H9 (cell line): ENCODE data around the gene CYP27B1. TPM values are rescaled to one million over a fixed set of nuclear protein-coding genes. Genes with fewer than 3 reads are reported as not detected.

Experiments used
- DNase-seq: peaks from one replicate; pipeline ENCODE4 v3.0.0-alpha.2; 2017
- H2AFZ ChIP-seq: one replicate; pipeline ENCODE4 v1.6.1; 2013; ENCODE audit warnings: mild to moderate bottlenecking, low read length, control low read depth, moderate library complexity
- H2AK5ac ChIP-seq: 2 replicates; pipeline ENCODE4 v1.6.1; 2013; ENCODE audit warnings: low read length, control low read depth, mixed read lengths; ENCODE audit not compliant: insufficient read length
- H2BK120ac ChIP-seq: one replicate; pipeline ENCODE4 v1.6.1; 2013; ENCODE audit warnings: low read depth, mild to moderate bottlenecking, low read length, control low read depth, inconsistent platforms; ENCODE audit not compliant: poor library complexity, severe bottlenecking
- H2BK12ac ChIP-seq: 2 replicates; pipeline ENCODE4 v1.6.1; 2013; ENCODE audit warnings: low read length, control low read depth, mixed read lengths, low read depth; ENCODE audit not compliant: insufficient read length
- H2BK15ac ChIP-seq: 2 replicates; pipeline ENCODE4 v1.6.1; 2013; ENCODE audit warnings: low read depth, low read length, control low read depth
- H2BK20ac ChIP-seq: one replicate; pipeline ENCODE4 v1.6.1; 2013; ENCODE audit warnings: low read depth, mild to moderate bottlenecking, low read length, control low read depth, inconsistent platforms; ENCODE audit not compliant: poor library complexity, severe bottlenecking
- H2BK5ac ChIP-seq: 2 replicates; pipeline ENCODE4 v1.6.1; 2013; ENCODE audit warnings: low read length, control low read depth, mixed read lengths; ENCODE audit not compliant: insufficient read length
- H3K14ac ChIP-seq: 2 replicates; pipeline ENCODE4 v1.6.1; 2013; ENCODE audit warnings: low read length, control low read depth; ENCODE audit not compliant: insufficient read depth
- H3K18ac ChIP-seq: 2 replicates; pipeline ENCODE4 v1.6.1; 2013; ENCODE audit warnings: low read depth, mild to moderate bottlenecking, mixed read lengths, low read length, control low read depth; ENCODE audit not compliant: insufficient read length
- H3K23ac ChIP-seq: 2 replicates; pipeline ENCODE4 v1.6.1; 2013; ENCODE audit warnings: low read length, control low read depth, mixed read lengths, low read depth; ENCODE audit not compliant: insufficient read length
- H3K23me2 ChIP-seq: 2 replicates; pipeline ENCODE4 v1.6.1; 2013; ENCODE audit warnings: low read depth, mild to moderate bottlenecking, mixed read lengths, low read length, control low read depth; ENCODE audit not compliant: insufficient read length, poor library complexity, severe bottlenecking
- H3K27ac ChIP-seq: 2 replicates; pipeline ENCODE4 v1.5.1; 2013; ENCODE audit warnings: low read length, control low read depth, mixed read lengths, low read depth; ENCODE audit not compliant: insufficient read length
- H3K27me3 ChIP-seq: 2 replicates; pipeline ENCODE4 v1.6.1; 2013; ENCODE audit warnings: low read length, control low read depth, inconsistent platforms; ENCODE audit not compliant: insufficient read depth
- H3K4ac ChIP-seq: 2 replicates; pipeline ENCODE4 v1.6.1; 2013; ENCODE audit warnings: low read depth, mild to moderate bottlenecking, control low read depth, inconsistent platforms, low read length, moderate library complexity
- H3K4me1 ChIP-seq: 2 replicates; pipeline ENCODE4 v1.6.1; 2013; ENCODE audit warnings: low read length, control low read depth, inconsistent platforms; ENCODE audit not compliant: insufficient read depth
- H3K4me2 ChIP-seq: 2 replicates; pipeline ENCODE4 v1.6.1; 2013; ENCODE audit warnings: low read length, control low read depth, mixed read lengths; ENCODE audit not compliant: insufficient read length, insufficient read depth
- H3K56ac ChIP-seq: 2 replicates; pipeline ENCODE4 v1.6.1; 2013; ENCODE audit warnings: low read depth, mild to moderate bottlenecking, mixed read lengths, low read length, control low read depth; ENCODE audit not compliant: insufficient read length
- H3K79me1 ChIP-seq: 2 replicates; pipeline ENCODE4 v1.6.1; 2013; ENCODE audit warnings: low read depth, mild to moderate bottlenecking, moderate library complexity, low read length, control low read depth, inconsistent platforms; ENCODE audit not compliant: insufficient read depth, poor library complexity, severe bottlenecking
- H3K79me2 ChIP-seq: 2 replicates; pipeline ENCODE4 v1.6.1; 2013; ENCODE audit warnings: low read length, control low read depth, inconsistent platforms; ENCODE audit not compliant: insufficient read depth
- H3K9ac ChIP-seq: 2 replicates; pipeline ENCODE4 v1.6.1; 2013; ENCODE audit warnings: low read length, control low read depth, mixed read lengths; ENCODE audit not compliant: insufficient read length; ENCODE audit errors: extremely low read depth
- H3K9me3 ChIP-seq: one replicate; pipeline ENCODE4 v1.6.1; 2013; ENCODE audit warnings: low read depth, low read length, inconsistent platforms; ENCODE audit not compliant: control insufficient read depth
- H3T11ph ChIP-seq: one replicate; pipeline ENCODE4 v1.6.1; 2013; ENCODE audit warnings: mild to moderate bottlenecking, low read length, control low read depth, inconsistent platforms
- H4K20me1 ChIP-seq: one replicate; pipeline ENCODE4 v1.6.1; 2013; ENCODE audit not compliant: control insufficient read depth, insufficient read length, insufficient read depth
- H4K5ac ChIP-seq: 2 replicates; pipeline ENCODE4 v1.6.1; 2013; ENCODE audit warnings: low read depth, mild to moderate bottlenecking, mixed read lengths, low read length, control low read depth; ENCODE audit not compliant: insufficient read length
- H4K8ac ChIP-seq: replicated peaks from 2 replicates; pipeline ENCODE4 v1.6.1; 2013; ENCODE audit warnings: low read length, control low read depth, mixed read lengths, low read depth; ENCODE audit not compliant: insufficient read length
- H4K91ac ChIP-seq: 2 replicates; pipeline ENCODE4 v1.6.1; 2013; ENCODE audit warnings: low read depth, mild to moderate bottlenecking, moderate library complexity, mixed read lengths, low read length, control low read depth; ENCODE audit not compliant: insufficient read length
- H3K27ac Mint-ChIP-seq, 3 experiments: 2 replicates in 2 of 3; 3 replicates in 1 of 3; pipeline ENCODE4 v1.8.0; 2020 to 2021; ENCODE audit warnings: mixed read lengths in 3 of 3, mild to moderate bottlenecking in 1 of 3, moderate library complexity in 1 of 3
- H3K27me3 Mint-ChIP-seq: 2 replicates; pipeline ENCODE4 v1.8.0; 2021; ENCODE audit warnings: low read depth, mild to moderate bottlenecking, moderate library complexity, mixed read lengths
- H3K36me3 Mint-ChIP-seq, 3 experiments: 2 replicates in 2 of 3; 3 replicates in 1 of 3; pipeline ENCODE4 v1.8.0; 2020 to 2021; ENCODE audit warnings: low read depth in 3 of 3, mixed read lengths in 3 of 3; ENCODE audit not compliant: insufficient read depth in 1 of 3
- H3K4me1 Mint-ChIP-seq, 2 experiments: 2 replicates each; pipeline ENCODE4 v1.8.0; 2020; ENCODE audit warnings: mixed read lengths in 2 of 2
- H3K4me3 Mint-ChIP-seq, 2 experiments: 2 replicates in 1 of 2; 3 replicates in 1 of 2; pipeline ENCODE4 v1.8.0; 2020 to 2021; ENCODE audit warnings: mild to moderate bottlenecking in 2 of 2, mixed read lengths in 2 of 2, moderate library complexity in 1 of 2
- H3K9me3 Mint-ChIP-seq, 2 experiments: 2 replicates in 1 of 2; 3 replicates in 1 of 2; pipeline ENCODE4 v1.8.0; 2020; ENCODE audit warnings: mild to moderate bottlenecking in 2 of 2, mixed read lengths in 2 of 2, moderate library complexity in 1 of 2
- CTCF ChIP-seq: fragments of 200-600 bp; sonication (generic); conservative IDR thresholded peaks from 3 replicates; pipeline ENCODE4 v1.8.0; 2021; ENCODE audit warnings: antibody characterized with exemption, mild to moderate bottlenecking
- WGBS: extraction: QIAGEN DNeasy Blood & Tissue Kit; methylation state at CpG from one replicate; pipeline ENCODE4 v1.1.7; 2013; ENCODE audit warnings: missing lambda C conversion rate, low lambda C conversion rate, mixed read lengths; ENCODE audit not compliant: insufficient read length; ENCODE audit errors: extremely low coverage; 5-methylcytosine and 5-hydroxymethylcytosine counted together
- total RNA-seq: library from RNA; stranded (reverse); gene quantifications from 2 replicates; pipeline ENCODE4 v1.2.1, GENCODE V29; 2021

Gene CYP27B1
- total RNA-seq, 1 experiment from 2014 or later, result 6.1 TPM

GRCh38 chr12:57809425-57809824, 42.5 kb upstream of the CYP27B1 start:
- Histone ChIP-seq H3K18ac (no peak overlapping the region), H3K27me3 (no peaks in the 10 kb centered on the region), H3K9ac (no peak overlapping the region), H3K4ac (no peak overlapping the region), H2AK5ac (no peak overlapping the region), H3K27ac (no peak overlapping the region), H3K56ac (no peak overlapping the region), H2BK20ac (no peak overlapping the region), H2BK120ac (no peak overlapping the region), H3K23ac (no peak overlapping the region), H3T11ph (no peak overlapping the region), H4K91ac (no peak overlapping the region), H2BK15ac (no peak overlapping the region), H2BK12ac (no peak overlapping the region), H2BK5ac (no peak overlapping the region), H3K14ac (no peak overlapping the region), H2AFZ (no peak overlapping the region), H3K4me1 (no peaks in the 10 kb centered on the region), H3K79me2 (no peaks in the 10 kb centered on the region), H4K8ac (no peak overlapping the region), H3K4me2 (no peak overlapping the region), H3K23me2 (no peaks in the 10 kb centered on the region), H3K9me3 (no peaks in the 10 kb centered on the region), H4K20me1 (no peaks in the 10 kb centered on the region), H4K5ac (no peak overlapping the region), H3K79me1 (no peaks in the 10 kb centered on the region)
- Mint-ChIP-seq H3K4me1 (peaks cover 3% of the 10 kb centered on the region in 2 experiments), H3K4me3 (no peak overlapping the region), H3K27ac (no peak overlapping the region), H3K9me3 (no peaks in the 10 kb centered on the region), H3K27me3 (no peaks in the 10 kb centered on the region), H3K36me3 (peaks cover 0 to 11% (median 3%) of the 10 kb centered on the region in 3 experiments; a peak in 4 of 7 replicates)
- WGBS, result no CpG with 5 or more reads among the region's 3 CpGs
- DNase-seq, result no peak
- TF ChIP-seq CTCF, result no peak
